NCI-H187 treated with DMSO at 0.1 percent for 48 hours (cell line): Measurements from ENCODE around the gene MSANTD1.
A peak's percentile ranks its signal among the peaks of the same experiment; 100 is the strongest.

Experiments used
- DNase-seq: peaks from one replicate; lab custom pipeline; 2025; lab: John Stamatoyannopoulos, UW

MSANTD1 gene

DNA sequence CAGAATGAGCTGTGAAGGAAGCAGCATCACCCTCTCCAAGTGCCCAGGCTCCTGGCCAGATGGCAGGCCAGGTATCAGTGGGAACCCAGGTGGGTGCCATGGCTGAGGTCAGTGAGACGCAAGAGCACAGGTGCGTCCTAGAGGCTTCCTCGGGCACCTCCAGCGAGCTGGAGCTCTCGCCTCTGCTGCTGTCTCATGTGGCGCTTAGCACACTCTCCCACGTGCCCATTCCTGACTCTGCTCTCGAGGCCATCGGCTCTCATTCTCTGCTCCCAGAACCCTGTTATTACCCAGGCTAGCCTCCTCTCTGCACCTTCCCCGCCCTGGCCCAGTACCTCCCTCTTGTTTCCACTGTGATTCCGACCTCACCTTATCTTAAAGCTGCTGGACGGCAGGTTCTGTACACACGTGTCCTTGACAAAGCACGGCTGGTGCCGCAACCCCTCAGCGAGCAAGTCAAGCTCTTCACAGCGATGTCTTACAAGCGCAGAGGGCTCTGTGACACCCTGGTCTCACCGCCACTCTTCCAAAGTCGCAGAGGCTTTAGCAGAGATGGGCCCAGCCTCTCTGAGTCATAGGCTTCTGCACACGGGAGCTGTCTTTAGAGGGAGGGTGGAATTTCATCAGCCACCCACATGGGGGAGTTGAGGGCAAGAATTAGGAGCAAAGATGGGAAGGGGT is 15.4 kb upstream of the MSANTD1 start:
- DNase-seq: no peak

DNA sequence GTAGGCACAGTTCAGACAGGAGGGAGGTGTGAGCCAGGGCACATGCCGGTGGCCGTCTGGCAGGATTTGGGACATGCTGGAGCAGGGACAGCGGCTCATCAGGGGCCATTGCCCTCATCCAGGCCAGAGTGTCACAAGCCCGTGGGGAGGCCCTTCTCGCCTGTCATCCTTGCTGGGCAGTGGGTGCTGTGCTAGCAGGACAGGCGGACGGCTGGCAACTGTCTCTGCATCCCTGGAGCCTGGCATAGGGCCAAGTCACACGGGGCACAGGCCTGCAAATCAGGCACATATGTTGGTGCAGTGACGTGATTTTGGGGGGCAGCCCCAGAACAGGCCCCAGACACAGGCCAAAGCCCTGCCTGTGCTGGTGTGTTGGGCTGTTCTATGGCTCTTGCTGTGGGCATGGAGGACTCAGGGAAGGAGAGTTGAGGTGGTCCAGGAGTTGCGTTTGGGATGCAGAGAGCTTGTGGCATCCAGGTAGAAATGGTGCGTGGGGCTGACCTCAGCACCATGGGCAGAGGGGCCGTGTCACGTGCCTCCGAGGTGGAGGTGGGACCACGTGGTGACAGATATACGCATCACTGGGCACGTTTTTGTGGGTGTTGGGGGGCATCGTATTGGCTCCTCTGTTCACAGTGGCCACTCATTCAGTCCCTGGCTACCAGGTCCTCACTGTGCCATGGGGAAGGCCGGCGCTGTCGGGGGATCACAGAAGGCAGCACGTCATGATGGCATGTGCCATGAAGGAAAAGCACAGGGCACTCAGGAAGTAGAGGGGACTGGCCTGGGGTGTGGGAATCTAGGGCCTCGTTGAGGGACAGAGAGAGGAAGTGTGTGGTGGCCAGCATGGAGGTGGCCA is 14.6 kb upstream of the MSANTD1 start:
- DNase-seq: no peak

GRCh38 chr4:3235030-3235345 is 14.0 kb upstream of the MSANTD1 start:
- DNase-seq: no peak

- no peak for DNase-seq
These were observed 13.4 kb upstream of the MSANTD1 start for GRCh38 chr4:3235581-3235980.

DNA sequence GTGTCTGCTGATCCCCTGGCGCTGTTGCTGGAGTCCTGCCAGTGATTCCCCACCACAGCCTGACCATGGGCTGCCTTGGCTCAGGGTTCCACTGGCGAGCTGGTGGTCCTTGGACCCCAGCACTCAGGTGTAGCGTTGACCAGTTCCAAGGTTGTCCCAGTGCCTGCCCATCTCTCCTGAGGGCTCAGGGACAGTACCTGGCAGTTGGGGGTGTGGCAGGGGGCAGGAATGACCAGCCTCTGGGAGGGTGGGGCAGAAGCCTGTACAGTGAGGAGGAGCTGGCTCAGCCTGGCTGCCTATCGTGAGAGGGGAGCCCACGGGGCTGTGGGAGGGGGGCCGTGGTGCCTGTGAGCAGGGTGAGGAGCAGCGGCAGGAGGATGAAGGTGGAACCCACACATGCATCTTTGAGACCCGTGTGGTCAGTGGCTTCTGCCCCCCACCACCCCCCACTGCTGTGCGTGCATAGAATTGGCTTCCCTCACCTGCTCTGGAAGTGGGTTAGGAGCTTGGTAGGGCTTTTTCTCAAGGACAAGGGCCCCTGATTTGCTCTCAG is 12.6 kb upstream of the MSANTD1 start:
- no peak for DNase-seq

- DNase-seq: no peak
These were observed 11.7 kb upstream of the MSANTD1 start for GRCh38 chr4:3237266-3237665.

- DNase-seq: no peak
These were observed 11.0 kb upstream of the MSANTD1 start for GRCh38 chr4:3237712-3238560.

- no peak for DNase-seq
These were observed 10.2 kb upstream of the MSANTD1 start for GRCh38 chr4:3238721-3239120.

- no peak for DNase-seq
These were observed 9.7 kb upstream of the MSANTD1 start for GRCh38 chr4:3239303-3239702.

DNA sequence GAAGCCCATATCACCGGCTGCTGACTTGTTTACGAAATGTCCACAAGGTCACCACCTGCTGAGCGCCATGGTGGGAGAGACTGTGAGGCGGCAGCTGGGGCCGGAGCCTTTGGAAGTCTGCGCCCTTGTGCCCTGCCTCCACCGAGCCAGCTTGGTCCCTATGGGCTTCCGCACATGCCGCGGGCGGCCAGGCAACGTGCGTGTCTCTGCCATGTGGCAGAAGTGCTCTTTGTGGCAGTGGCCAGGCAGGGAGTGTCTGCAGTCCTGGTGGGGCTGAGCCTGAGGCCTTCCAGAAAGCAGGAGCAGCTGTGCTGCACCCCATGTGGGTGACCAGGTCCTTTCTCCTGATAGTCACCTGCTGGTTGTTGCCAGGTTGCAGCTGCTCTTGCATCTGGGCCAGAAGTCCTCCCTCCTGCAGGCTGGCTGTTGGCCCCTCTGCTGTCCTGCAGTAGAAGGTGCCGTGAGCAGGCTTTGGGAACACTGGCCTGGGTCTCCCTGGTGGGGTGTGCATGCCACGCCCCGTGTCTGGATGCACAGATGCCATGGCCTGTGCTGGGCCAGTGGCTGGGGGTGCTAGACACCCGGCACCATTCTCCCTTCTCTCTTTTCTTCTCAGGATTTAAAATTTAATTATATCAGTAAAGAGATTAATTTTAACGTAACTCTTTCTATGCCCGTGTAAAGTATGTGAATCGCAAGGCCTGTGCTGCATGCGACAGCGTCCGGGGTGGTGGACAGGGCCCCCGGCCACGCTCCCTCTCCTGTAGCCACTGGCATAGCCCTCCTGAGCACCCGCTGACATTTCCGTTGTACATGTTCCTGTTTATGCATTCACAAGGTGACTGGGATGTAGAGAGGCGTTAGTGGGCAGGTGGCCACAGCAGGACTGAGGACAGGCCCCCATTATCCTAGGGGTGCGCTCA is 8.7 kb upstream of the MSANTD1 start:
- DNase-seq: peak; percentile 49

DNA sequence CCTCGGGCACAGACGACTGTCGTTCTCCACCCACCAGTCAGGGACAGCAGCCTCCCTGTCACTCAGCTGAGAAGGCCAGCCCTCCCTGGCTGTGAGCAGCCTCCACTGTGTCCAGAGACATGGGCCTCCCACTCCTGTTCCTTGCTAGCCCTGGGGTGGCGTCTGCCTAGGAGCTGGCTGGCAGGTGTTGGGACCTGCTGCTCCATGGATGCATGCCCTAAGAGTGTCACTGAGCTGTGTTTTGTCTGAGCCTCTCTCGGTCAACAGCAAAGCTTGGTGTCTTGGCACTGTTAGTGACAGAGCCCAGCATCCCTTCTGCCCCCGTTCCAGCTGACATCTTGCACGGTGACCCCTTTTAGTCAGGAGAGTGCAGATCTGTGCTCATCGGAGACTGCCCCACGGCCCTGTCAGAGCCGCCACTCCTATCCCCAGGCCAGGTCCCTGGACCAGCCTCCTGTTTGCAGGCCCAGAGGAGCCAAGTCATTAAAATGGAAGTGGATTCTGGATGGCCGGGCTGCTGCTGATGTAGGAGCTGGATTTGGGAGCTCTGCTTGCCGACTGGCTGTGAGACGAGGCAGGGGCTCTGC is 7.9 kb upstream of the MSANTD1 start:
- no peak for DNase-seq

DNA sequence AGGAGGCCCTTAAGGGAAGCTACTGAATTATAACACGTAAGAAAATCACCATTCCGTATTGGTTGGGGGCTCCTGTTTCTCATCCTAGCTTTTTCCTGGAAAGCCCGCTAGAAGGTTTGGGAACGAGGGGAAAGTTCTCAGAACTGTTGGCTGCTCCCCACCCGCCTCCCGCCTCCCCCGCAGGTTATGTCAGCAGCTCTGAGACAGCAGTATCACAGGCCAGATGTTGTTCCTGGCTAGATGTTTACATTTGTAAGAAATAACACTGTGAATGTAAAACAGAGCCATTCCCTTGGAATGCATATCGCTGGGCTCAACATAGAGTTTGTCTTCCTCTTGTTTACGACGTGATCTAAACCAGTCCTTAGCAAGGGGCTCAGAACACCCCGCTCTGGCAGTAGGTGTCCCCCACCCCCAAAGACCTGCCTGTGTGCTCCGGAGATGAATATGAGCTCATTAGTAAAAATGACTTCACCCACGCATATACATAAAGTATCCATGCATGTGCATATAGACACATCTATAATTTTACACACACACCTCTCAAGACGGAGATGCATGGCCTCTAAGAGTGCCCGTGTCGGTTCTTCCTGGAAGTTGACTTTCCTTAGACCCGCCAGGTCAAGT is 6.9 kb upstream of the MSANTD1 start:
- no peak for DNase-seq

- peak; percentile 57 for DNase-seq
These were observed 5.7 kb upstream of the MSANTD1 start for GRCh38 chr4:3243136-3243780.

GRCh38 chr4:3244002-3244401 is 5.0 kb upstream of the MSANTD1 start:
- no peak for DNase-seq

DNA sequence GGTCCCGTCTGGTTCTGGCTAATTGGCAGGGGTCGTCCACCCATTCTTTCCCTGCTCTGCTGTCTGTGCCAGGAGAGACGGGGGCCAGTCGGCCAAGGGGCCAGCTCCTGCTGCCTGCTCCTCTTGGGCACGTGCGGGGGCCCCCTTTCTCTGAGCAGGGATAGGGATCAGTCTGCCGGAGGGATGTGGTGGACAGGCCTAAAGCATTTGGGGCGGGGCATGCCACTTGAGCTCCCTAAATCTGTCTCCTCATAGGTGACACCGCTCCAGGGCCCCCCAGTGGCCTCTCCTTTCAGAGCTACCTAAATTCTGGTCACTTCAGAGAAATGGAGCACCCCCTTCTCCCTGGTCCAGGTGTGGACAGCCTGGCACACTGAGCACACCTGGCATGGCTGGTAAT is 4.2 kb upstream of the MSANTD1 start:
- no peak for DNase-seq

DNA sequence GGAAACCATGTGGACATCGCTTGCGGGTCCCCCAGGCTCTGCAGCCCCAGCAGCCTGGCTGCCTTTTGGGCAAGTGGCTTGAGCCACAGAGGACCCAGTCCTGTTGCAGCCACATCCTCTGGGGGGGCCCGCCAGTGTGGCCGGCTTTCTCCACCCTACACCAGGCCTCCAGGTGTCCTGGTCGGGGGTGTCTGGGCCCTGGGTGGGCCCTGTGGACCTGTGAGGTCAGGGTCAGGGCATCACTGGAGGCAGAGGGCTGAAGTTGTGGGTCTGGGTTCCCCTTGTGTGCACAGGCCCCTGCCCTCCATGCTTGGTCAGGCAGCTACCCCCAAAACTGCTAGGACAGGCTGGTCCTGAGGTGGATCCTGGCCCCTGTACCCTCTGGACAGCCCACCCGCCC is 3.3 kb upstream of the MSANTD1 start:
- DNase-seq: no peak

DNA sequence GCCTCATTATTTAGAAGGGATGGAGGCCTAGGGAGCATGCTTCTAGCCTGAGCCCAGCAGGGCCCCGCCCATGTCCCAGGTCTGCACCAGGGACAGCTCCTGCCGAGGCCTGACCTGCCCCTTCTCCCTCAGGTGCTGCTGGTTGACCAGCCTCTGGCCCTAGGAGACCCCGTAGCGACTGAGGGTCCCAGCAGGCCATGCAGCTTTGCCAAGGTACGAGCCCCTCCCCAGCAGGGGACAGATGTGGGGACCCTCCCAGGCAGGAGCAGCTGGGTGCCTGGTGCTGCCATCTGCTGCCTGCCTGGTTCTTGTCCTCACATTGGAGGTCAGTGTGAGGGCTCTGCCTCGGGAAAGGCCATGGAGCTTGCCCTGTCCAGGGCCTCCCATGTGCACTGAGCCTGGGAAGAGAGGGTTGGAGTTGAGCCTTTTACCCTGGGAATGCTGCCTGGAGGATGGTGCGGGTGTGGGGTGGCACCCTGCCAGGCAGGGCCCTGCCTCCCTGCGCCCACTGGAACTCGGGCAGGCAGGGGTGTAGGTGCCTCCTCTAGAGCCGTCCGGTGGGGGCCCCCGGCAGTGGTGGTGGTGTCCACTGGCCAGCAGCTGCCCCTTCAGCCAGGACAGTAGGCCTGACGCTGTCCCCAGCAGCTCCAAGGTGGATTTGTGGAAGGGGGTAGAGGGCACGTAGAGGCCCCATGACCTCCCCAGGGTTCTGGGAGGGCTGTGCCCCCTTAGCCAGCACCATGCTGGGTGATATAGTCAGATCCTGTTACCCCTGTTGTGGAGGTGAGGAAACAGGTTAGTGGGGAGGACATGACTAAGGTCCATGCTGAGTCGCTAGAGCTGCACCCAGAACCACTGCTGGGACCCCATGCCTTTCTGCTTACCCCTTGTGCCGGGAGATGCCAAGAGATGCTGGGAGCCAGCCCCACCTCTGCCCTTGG is 2.2 kb upstream of the MSANTD1 start:
- no peak for DNase-seq

DNA sequence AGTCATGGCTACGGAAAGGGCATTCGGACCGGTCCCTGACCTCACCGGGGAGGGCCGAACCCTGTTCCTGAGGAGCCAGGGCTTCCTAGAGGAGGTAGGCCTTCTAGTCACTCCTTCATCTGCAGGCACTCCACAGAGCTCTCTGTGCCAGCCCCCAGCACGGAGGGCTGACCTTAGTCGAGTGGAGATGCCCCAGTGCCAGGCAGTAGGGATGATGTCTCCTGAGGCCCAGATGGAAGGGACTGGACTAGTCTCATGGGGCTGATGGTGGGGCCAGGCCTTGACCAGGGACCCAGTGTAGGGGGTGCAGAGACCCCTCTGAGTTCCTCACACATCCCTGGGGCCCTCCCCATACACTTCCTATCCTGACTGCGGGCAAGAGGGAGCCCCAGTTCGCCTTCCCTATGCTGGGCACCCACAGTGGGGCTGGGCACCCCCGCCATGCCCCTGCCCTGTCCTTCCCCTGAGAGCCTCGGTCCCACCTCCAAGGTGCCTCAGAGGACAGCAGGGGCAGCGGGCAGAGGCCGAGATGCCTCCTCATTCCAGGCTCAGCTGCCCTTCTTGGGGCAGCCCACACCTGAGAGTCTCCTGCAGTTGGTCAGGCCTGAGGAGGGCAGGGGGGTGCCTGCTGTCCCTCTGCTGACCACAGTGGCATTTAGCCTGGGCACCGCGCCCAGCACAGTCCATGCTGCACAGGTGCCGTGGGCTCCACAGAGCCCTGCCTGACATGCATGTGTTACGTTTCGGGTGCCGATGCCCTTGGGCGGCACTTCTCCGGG is 1.4 kb upstream of the MSANTD1 start:
- no peak for DNase-seq
